Measurements from ENCODE around the gene RINL.

- TF ChIP-seq, protein P1, sequence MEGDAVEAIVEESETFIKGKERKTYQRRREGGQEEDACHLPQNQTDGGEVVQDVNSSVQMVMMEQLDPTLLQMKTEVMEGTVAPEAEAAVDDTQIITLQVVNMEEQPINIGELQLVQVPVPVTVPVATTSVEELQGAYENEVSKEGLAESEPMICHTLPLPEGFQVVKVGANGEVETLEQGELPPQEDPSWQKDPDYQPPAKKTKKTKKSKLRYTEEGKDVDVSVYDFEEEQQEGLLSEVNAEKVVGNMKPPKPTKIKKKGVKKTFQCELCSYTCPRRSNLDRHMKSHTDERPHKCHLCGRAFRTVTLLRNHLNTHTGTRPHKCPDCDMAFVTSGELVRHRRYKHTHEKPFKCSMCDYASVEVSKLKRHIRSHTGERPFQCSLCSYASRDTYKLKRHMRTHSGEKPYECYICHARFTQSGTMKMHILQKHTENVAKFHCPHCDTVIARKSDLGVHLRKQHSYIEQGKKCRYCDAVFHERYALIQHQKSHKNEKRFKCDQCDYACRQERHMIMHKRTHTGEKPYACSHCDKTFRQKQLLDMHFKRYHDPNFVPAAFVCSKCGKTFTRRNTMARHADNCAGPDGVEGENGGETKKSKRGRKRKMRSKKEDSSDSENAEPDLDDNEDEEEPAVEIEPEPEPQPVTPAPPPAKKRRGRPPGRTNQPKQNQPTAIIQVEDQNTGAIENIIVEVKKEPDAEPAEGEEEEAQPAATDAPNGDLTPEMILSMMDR (IDR thresholded peaks at IDR 0.05): no peak
- no peak for TF ChIP-seq POLR2A (IDR thresholded peaks at IDR 0.05)
Measured at GRCh38 chr19:38836159-38836982, 41.7 kb downstream of the RINL start.

All from lower leg skin (tissue), 3 donors.